A673 (cell line): Measurements from ENCODE around the gene DPP7.

Experiments used
- EZH2 ChIP-seq: fragments of 200-600 bp; sonication (generic); IDR thresholded peaks from 2 replicates; pipeline ENCODE4 v1.6.1; 2017; ENCODE audit warnings: borderline replicate concordance, low read depth, mild to moderate bottlenecking, mixed read lengths, antibody characterized with exemption, low read length; ENCODE audit not compliant: poor library complexity, severe bottlenecking
- TF ChIP-seq, protein P1 (sequence below): fragments of 300-800, 200-600 bp; sonication (generic); conservative IDR thresholded peaks from 2 replicates; pipeline ENCODE4 v1.5.1; 2017; ENCODE audit warnings: low read depth, mild to moderate bottlenecking, antibody characterized with exemption, low read length, moderate library complexity, mixed read lengths

DNA sequence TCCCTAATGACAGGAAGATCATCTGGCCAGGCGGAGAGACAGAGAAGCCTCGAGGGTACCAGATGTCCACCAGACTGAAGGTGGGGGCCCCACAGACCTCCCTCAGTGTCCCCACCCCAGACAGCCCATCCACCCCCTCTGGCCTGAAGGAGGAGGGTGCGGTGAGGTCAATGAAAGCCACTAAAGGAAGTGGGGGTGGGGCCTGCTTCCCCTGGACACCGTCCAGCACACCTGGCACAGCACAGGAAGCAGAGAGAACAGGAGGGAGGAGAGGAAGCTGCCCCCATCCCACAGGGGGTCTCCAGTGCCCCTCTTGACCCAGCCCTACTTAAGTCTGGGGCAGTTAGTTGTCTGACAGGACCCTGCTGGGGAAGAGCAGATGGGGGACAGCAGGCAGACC, 44.1 kb upstream of the DPP7 start:
- TF ChIP-seq, protein P1, sequence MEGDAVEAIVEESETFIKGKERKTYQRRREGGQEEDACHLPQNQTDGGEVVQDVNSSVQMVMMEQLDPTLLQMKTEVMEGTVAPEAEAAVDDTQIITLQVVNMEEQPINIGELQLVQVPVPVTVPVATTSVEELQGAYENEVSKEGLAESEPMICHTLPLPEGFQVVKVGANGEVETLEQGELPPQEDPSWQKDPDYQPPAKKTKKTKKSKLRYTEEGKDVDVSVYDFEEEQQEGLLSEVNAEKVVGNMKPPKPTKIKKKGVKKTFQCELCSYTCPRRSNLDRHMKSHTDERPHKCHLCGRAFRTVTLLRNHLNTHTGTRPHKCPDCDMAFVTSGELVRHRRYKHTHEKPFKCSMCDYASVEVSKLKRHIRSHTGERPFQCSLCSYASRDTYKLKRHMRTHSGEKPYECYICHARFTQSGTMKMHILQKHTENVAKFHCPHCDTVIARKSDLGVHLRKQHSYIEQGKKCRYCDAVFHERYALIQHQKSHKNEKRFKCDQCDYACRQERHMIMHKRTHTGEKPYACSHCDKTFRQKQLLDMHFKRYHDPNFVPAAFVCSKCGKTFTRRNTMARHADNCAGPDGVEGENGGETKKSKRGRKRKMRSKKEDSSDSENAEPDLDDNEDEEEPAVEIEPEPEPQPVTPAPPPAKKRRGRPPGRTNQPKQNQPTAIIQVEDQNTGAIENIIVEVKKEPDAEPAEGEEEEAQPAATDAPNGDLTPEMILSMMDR, result no peak
- TF ChIP-seq EZH2, result no peak
